Panc1 (cell line): ENCODE data around the gene PPIL6. TPM values are rescaled to one million over a fixed set of nuclear protein-coding genes. Genes with fewer than 3 reads are reported as not detected.

Source experiments
- ATAC-seq: fragments of 200-7000 bp; cut with Tn5 transposase; 2 replicates; pipeline ENCODE4 v1.9.1; 2020; ENCODE audit warnings: mild to moderate bottlenecking, moderate library complexity
- BruUV-seq: library from RNA; stranded (reverse); fragments of 400-500 nt; replicated peaks from 2 replicates; lab custom pipeline; 2021; lab: Mats Ljungman, UMichigan
- CTCF ChIA-PET: fragments of 300-600 bp; sonication (Branson Sonifier 250); formaldehyde crosslinking; loops from one replicate; lab custom pipeline; 2022; ENCODE audit warnings: antibody characterized with exemption; lab: Charles Lee
- POLR2A ChIA-PET: fragments of 300-600 bp; sonication (Branson Sonifier 250); formaldehyde crosslinking; loops from one replicate; lab custom pipeline; 2022; ENCODE audit warnings: antibody characterized with exemption; lab: Charles Lee
- DNase-seq: peaks from one replicate; pipeline ENCODE4 v3.0.0-alpha.2; 2010; ENCODE audit warnings: low read depth, low spot score
- H3K27ac ChIP-seq: 2 replicates; pipeline ENCODE4 v1.5.1; 2011; ENCODE audit warnings: mild to moderate bottlenecking, low read length, inconsistent platforms
- H3K27me3 ChIP-seq: fragments of 200-500 bp; sonication (Bioruptor generic); 2 replicates; pipeline ENCODE4 v1.6.0; 2014; ENCODE audit warnings: low read length, inconsistent platforms; ENCODE audit not compliant: control insufficient read depth, insufficient read depth
- H3K36me3 ChIP-seq: fragments of 200-500 bp; sonication (Bioruptor generic); 2 replicates; pipeline ENCODE4 v1.5.1; 2014; ENCODE audit warnings: inconsistent platforms, mild to moderate bottlenecking, low read length, moderate library complexity; ENCODE audit not compliant: control insufficient read depth, insufficient read depth
- H3K4me1 ChIP-seq: 2 replicates; pipeline ENCODE4 v1.5.1; 2011; ENCODE audit warnings: inconsistent platforms, mild to moderate bottlenecking, low read length, moderate library complexity; ENCODE audit not compliant: control insufficient read depth, insufficient read depth
- H3K4me3 ChIP-seq, 2 experiments: 2 replicates each; pipeline ENCODE4 v1.5.1; 2011 to 2012; ENCODE audit warnings: low read depth in 2 of 2, low read length in 2 of 2, mild to moderate bottlenecking in 2 of 2, inconsistent platforms in 1 of 2, moderate library complexity in 1 of 2
- H3K9me3 ChIP-seq: fragments of 200-500 bp; sonication (Bioruptor generic); 2 replicates; pipeline ENCODE4 v1.5.1; 2014; ENCODE audit warnings: low read depth, mild to moderate bottlenecking, inconsistent platforms, low read length, moderate library complexity; ENCODE audit not compliant: control insufficient read depth, insufficient read depth
- POLR2AphosphoS5 ChIP-seq: IDR thresholded peaks from 2 replicates; pipeline ENCODE4 v1.6.1; 2012; ENCODE audit warnings: mild to moderate bottlenecking, low read depth, low read length, moderate library complexity
- SIN3A ChIP-seq: IDR thresholded peaks from 2 replicates; pipeline ENCODE4 v1.6.1; 2012; ENCODE audit warnings: low read depth, mild to moderate bottlenecking, low read length, moderate library complexity, borderline replicate concordance; ENCODE audit not compliant: insufficient read depth
- TCF7L2 ChIP-seq: IDR thresholded peaks from 2 replicates; pipeline ENCODE4 v1.6.1; 2011; ENCODE audit warnings: mild to moderate bottlenecking, low read depth, low read length, inconsistent platforms
- in situ Hi-C: cut with HindIII; loops from 2 replicates; pipeline ENCODE4 v1.10.0; 2016; ENCODE audit warnings: low sequenced_read_pairs, low pct_unique_long_range_greater_than_20kb
- intact Hi-C: fragments of 100-400 bp; cut with micrococcal nuclease; formaldehyde crosslinking; loops from one replicate; pipeline ENCODE4 v1.10.0; 2022; ENCODE audit not compliant: unreplicated experiment
- total RNA-seq: library from RNA; stranded (reverse); gene quantifications from one replicate; pipeline ENCODE4 v1.2.1, GENCODE V29; 2021; ENCODE audit not compliant: unreplicated experiment
- TF ChIP-seq, protein P1 (sequence below): fragments of 450-650 bp; IDR thresholded peaks from 2 replicates; pipeline ENCODE4 v1.5.1; 2017; ENCODE audit warnings: mild to moderate bottlenecking
- TF ChIP-seq, protein P2 (sequence below), 2 experiments: IDR thresholded peaks; 2 replicates each; pipeline ENCODE4 v1.6.1; 2011 to 2012; ENCODE audit warnings: low read depth in 2 of 2, control low read depth in 1 of 2, low read length in 1 of 2, mild to moderate bottlenecking in 1 of 2, moderate library complexity in 1 of 2; ENCODE audit not compliant: insufficient read depth in 1 of 2

The PPIL6 gene
- total RNA-seq, 1 experiment from 2014 or later, result 2.2 TPM

DNA sequence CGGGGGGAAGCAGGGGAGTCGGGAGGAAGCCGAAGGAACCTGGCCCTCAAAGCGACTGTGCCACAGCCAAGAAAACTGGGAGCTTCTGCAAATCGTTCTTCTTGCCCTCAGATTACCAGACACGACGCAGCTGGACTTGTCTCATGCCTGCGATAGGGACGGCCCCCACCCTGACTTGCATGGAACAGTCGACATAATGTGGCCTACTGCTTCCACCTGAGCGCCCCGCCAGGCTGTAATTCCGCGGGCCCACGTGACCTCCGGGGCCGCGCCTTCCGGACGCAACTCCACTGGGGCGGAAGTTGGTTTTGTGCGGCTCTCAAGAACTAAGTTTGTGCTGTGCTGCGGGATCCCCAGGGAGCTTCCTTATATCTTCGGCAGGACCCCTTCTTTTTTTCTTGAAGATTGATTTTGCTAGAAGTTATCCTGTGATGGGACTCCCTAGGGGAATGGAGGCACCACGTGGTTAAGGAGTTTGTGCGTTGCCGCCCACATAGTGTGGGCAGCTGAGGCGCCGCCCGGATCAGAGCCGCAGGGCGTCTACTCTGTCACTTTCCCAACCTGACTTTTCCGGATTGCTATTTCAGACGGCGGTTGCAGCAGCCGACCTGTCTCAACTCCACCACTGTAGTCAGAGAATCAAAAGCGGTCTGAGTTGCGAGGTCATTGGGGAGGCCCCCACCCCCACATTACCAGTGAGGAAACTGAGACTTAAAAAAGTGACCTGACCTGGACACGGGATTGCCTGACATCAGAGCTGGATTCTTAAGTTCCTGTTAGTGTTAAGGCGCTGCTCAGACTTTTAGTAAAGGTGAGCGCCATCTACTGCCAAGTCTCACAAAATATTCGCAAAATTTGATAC lies 57.6 kb downstream of the PPIL6 start:
- TF ChIP-seq, protein P1, sequence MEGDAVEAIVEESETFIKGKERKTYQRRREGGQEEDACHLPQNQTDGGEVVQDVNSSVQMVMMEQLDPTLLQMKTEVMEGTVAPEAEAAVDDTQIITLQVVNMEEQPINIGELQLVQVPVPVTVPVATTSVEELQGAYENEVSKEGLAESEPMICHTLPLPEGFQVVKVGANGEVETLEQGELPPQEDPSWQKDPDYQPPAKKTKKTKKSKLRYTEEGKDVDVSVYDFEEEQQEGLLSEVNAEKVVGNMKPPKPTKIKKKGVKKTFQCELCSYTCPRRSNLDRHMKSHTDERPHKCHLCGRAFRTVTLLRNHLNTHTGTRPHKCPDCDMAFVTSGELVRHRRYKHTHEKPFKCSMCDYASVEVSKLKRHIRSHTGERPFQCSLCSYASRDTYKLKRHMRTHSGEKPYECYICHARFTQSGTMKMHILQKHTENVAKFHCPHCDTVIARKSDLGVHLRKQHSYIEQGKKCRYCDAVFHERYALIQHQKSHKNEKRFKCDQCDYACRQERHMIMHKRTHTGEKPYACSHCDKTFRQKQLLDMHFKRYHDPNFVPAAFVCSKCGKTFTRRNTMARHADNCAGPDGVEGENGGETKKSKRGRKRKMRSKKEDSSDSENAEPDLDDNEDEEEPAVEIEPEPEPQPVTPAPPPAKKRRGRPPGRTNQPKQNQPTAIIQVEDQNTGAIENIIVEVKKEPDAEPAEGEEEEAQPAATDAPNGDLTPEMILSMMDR, result peak; percentile 86
- TF ChIP-seq, protein P2, sequence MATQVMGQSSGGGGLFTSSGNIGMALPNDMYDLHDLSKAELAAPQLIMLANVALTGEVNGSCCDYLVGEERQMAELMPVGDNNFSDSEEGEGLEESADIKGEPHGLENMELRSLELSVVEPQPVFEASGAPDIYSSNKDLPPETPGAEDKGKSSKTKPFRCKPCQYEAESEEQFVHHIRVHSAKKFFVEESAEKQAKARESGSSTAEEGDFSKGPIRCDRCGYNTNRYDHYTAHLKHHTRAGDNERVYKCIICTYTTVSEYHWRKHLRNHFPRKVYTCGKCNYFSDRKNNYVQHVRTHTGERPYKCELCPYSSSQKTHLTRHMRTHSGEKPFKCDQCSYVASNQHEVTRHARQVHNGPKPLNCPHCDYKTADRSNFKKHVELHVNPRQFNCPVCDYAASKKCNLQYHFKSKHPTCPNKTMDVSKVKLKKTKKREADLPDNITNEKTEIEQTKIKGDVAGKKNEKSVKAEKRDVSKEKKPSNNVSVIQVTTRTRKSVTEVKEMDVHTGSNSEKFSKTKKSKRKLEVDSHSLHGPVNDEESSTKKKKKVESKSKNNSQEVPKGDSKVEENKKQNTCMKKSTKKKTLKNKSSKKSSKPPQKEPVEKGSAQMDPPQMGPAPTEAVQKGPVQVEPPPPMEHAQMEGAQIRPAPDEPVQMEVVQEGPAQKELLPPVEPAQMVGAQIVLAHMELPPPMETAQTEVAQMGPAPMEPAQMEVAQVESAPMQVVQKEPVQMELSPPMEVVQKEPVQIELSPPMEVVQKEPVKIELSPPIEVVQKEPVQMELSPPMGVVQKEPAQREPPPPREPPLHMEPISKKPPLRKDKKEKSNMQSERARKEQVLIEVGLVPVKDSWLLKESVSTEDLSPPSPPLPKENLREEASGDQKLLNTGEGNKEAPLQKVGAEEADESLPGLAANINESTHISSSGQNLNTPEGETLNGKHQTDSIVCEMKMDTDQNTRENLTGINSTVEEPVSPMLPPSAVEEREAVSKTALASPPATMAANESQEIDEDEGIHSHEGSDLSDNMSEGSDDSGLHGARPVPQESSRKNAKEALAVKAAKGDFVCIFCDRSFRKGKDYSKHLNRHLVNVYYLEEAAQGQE (IDR thresholded peaks at IDR 0.05; ENCODE audit: insufficient read depth in 1 of 2, low read depth in 2 of 2, low read length in 1 of 2), result peak in 1 of 2 experiments; percentile 39; a peak in 1 of 4 replicates
- TF ChIP-seq POLR2AphosphoS5 (peak; percentile 94), TCF7L2 (peak; percentile 83), SIN3A (peak; percentile 77)
- peak; percentile 97 for DNase-seq
- no peaks in the 10 kb centered on the region for H3K27me3 ChIP-seq
- ChIA-PET CTCF (interaction anchor here (0.6 to 3.1 kb wide), 12 partner anchors 9 to 434 kb away, joined by 3 to 20 read pairs (median 4); partner anchors contain the start of genes CEP57L1 and SESN1), POLR2A (interaction anchor here (0.7 to 1.0 kb wide), 4 partner anchors 8 to 1843 kb away, joined by 3 to 4 read pairs (median 3); no protein-coding TSS in a partner anchor)
- ATAC-seq, result peak; percentile 91
- peak overlapping the region; percentile 98 for H3K27ac ChIP-seq
- peaks cover 33% of the 10 kb centered on the region for H3K4me1 ChIP-seq
- intact Hi-C loops, result loop anchor here (1.0 to 5.0 kb wide), 3 partner anchors 59 to 288 kb away; partner anchors contain the start of genes CEP57L1, PPIL6, SESN1 and SMPD2
- peak overlapping the region; percentile 73 to 88 for H3K4me3 ChIP-seq
- H3K36me3 ChIP-seq, result peaks cover 17% of the 10 kb centered on the region
- in situ Hi-C loops, result no loop called here
- BruUV-seq, result no TSS peak
- no peaks in the 10 kb centered on the region for H3K9me3 ChIP-seq

DNA sequence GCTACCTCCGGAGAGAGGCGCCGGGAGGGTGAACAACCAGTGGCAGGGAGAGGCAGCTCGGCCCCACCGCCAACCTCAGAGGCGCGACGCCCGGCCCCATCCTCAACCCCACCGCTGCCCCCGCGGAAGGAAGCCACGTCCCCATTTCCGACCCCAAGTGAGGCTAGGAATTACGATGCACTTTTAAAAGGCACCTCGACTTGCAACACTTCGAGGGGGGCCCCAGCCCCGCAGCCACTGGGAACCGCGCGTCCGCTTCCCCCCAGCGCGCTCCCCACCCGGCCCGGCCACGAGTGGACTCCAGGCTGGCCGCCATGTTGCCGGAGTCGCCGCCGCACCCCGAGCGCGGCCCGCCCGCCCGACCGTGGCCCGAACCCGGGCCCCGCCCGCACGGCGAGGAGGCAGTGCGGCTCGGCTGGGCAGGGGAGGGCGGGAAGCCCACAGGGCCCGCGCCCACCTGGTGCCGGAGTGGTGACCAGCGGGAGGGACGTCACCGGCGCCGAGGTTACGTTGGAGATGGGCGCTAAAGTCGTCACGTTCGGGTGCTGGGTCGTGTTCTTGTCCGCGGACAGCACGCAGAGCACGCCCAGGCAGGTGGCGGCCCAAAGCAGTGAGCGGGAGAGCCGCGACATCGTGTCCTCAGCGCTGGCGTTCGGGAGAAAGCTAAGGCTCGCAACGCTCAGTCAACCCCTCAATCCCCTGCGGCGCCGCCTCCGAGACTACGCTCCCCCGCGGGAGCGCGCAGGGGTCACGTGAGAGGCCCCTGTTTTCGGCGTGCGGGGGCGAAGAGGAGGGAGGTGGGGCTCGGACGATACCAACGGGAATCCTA lies 58.5 kb downstream of the PPIL6 start, which contains the start of gene CD164:
CD164 (minus strand) TSS at position 721 of the 829 bp plus-strand sequence; CDS start at position 632, 89 bp downstream.
- no peaks in the 10 kb centered on the region for H3K9me3 ChIP-seq
- DNase-seq (peak; percentile 87), ATAC-seq (peak; percentile 82)
- in situ Hi-C loops (no loop called here), intact Hi-C loops (loop anchor here (2.0 to 5.0 kb wide), 2 partner anchors 60 to 287 kb away; partner anchors contain the start of genes CEP57L1, PPIL6, SESN1 and SMPD2)
- H3K27ac ChIP-seq, result peak within 1 kb of the TSS; percentile 98
- POLR2A ChIA-PET, result interaction anchor here (0.6 to 0.9 kb wide), 3 partner anchors 9 to 1842 kb away, joined by 3 to 9 read pairs (median 3); no protein-coding TSS in a partner anchor
- TF ChIP-seq, protein P2 (IDR thresholded peaks at IDR 0.05; ENCODE audit: insufficient read depth in 1 of 2, low read depth in 2 of 2, low read length in 1 of 2), result no peak
- TF ChIP-seq POLR2AphosphoS5, result peak; percentile 82; the same call in 1 of the 2 replicates
- peak; percentile 96 for TF ChIP-seq SIN3A
- no peak; the same call in 1 of the 2 replicates for TF ChIP-seq TCF7L2
- TF ChIP-seq, protein P1, result no peak
- BruUV-seq, result no TSS peak
- CTCF ChIA-PET, result interaction anchor here (0.6 to 3.1 kb wide), 3 partner anchors 194 to 584 kb away, joined by 3 to 20 read pairs (median 5); partner anchors contain the start of genes CEP57L1 and SESN1
- H3K4me1 ChIP-seq, result peaks cover 33% of the 10 kb centered on the region
- peaks cover 25% of the 10 kb centered on the region for H3K36me3 ChIP-seq
- H3K27me3 ChIP-seq, result no peaks in the 10 kb centered on the region
- H3K4me3 ChIP-seq, result peak within 1 kb of the TSS; percentile 73 to 88
